Muscle layer of colon (tissue), 2 donors: Measurements from ENCODE around the gene UMPS.
"Not testable (repeated sequence)": the region's sequence is repeated elsewhere in the genome, so short reads cannot be mapped to it uniquely, and the experiment has no call there.

Experiments used
- H3K27ac ChIP-seq: one replicate; pipeline ENCODE4 v1.7.0; 2013; ENCODE audit warnings: low read depth, mild to moderate bottlenecking, low read length, moderate library complexity
- H3K27me3 ChIP-seq, 2 donors: one replicate each; pipeline ENCODE4 v1.7.0; 2013; ENCODE audit warnings: low read length in 2 of 2, mild to moderate bottlenecking in 2 of 2; ENCODE audit not compliant: insufficient read depth in 2 of 2, control insufficient read depth in 1 of 2
- H3K36me3 ChIP-seq: one replicate; pipeline ENCODE4 v1.7.0; 2013; ENCODE audit warnings: mild to moderate bottlenecking, low read length; ENCODE audit not compliant: insufficient read depth
- H3K4me1 ChIP-seq: one replicate; pipeline ENCODE4 v1.7.0; 2013; ENCODE audit warnings: mild to moderate bottlenecking, low read length; ENCODE audit not compliant: insufficient read depth
- H3K4me3 ChIP-seq, 2 donors: one replicate each; pipeline ENCODE4 v1.7.0; 2013; ENCODE audit warnings: low read length in 2 of 2, low read depth in 1 of 2, mild to moderate bottlenecking in 1 of 2, moderate library complexity in 1 of 2
- H3K9ac ChIP-seq: one replicate; pipeline ENCODE4 v1.7.0; 2013; ENCODE audit warnings: low read length
- H3K9me3 ChIP-seq: one replicate; pipeline ENCODE4 v1.7.0; 2013; ENCODE audit warnings: mild to moderate bottlenecking, low read length
- donor health status: abdominal sarcoma.
- donor health status: Adenocarcinoma of cecum.

Gene UMPS

GRCh38 chr3:124696006-124696405 is 34.2 kb upstream of the UMPS start:
- no peak overlapping the region for H3K4me3 ChIP-seq
- no peaks in the 10 kb centered on the region for H3K27me3 ChIP-seq
- H3K9ac ChIP-seq = no peak overlapping the region
- H3K36me3 ChIP-seq = no peaks in the 10 kb centered on the region
- H3K9me3 ChIP-seq = no peaks in the 10 kb centered on the region
- no peak overlapping the region for H3K27ac ChIP-seq
- H3K4me1 ChIP-seq = no peaks in the 10 kb centered on the region

GRCh38 chr3:124697302-124697701 is 33.0 kb upstream of the UMPS start:
- H3K27ac ChIP-seq = no peak overlapping the region

GRCh38 chr3:124698030-124698770 is 32.1 kb upstream of the UMPS start:
- no peaks in the 10 kb centered on the region for H3K4me1 ChIP-seq
- H3K9me3 ChIP-seq = no peaks in the 10 kb centered on the region
- no peak overlapping the region for H3K27ac ChIP-seq
- H3K9ac ChIP-seq = no peak overlapping the region
- no peaks in the 10 kb centered on the region for H3K36me3 ChIP-seq
- H3K4me3 ChIP-seq = no peak overlapping the region
- no peaks in the 10 kb centered on the region for H3K27me3 ChIP-seq

More at GRCh38 chr3:124697302-124697701, 33.0 kb upstream of the UMPS start:
- no peak overlapping the region for H3K9ac ChIP-seq
- H3K36me3 ChIP-seq = no peaks in the 10 kb centered on the region
- H3K4me3 ChIP-seq = no peak overlapping the region
- H3K27me3 ChIP-seq = no peaks in the 10 kb centered on the region
- no peaks in the 10 kb centered on the region for H3K9me3 ChIP-seq
- no peaks in the 10 kb centered on the region for H3K4me1 ChIP-seq

GRCh38 chr3:124699051-124699450 is 31.2 kb upstream of the UMPS start:
- H3K9ac ChIP-seq = no peak overlapping the region

GRCh38 chr3:124699686-124700396 is 30.4 kb upstream of the UMPS start:
- H3K4me3 ChIP-seq = no peak overlapping the region
- H3K27me3 ChIP-seq = no peaks in the 10 kb centered on the region
- H3K9me3 ChIP-seq = no peaks in the 10 kb centered on the region
- no peaks in the 10 kb centered on the region for H3K36me3 ChIP-seq
- no peak overlapping the region for H3K9ac ChIP-seq
- H3K27ac ChIP-seq = no peak overlapping the region
- no peaks in the 10 kb centered on the region for H3K4me1 ChIP-seq

More at GRCh38 chr3:124699051-124699450, 31.2 kb upstream of the UMPS start:
- no peak overlapping the region for H3K27ac ChIP-seq
- H3K27me3 ChIP-seq = no peaks in the 10 kb centered on the region
- no peaks in the 10 kb centered on the region for H3K36me3 ChIP-seq
- H3K4me1 ChIP-seq = no peaks in the 10 kb centered on the region
- no peaks in the 10 kb centered on the region for H3K9me3 ChIP-seq
- H3K4me3 ChIP-seq = no peak overlapping the region

GRCh38 chr3:124700880-124701684 is 29.2 kb upstream of the UMPS start:
- Histone ChIP-seq H3K9me3 (no peaks in the 10 kb centered on the region), H3K27ac (no peak overlapping the region), H3K4me1 (no peaks in the 10 kb centered on the region), H3K36me3 (no peaks in the 10 kb centered on the region), H3K27me3 (no peaks in the 10 kb centered on the region), H3K4me3 (no peak overlapping the region), H3K9ac (no peak overlapping the region)

- Histone ChIP-seq H3K4me3 (no peak overlapping the region), H3K9ac (no peak overlapping the region), H3K27me3 (no peaks in the 10 kb centered on the region), H3K9me3 (no peaks in the 10 kb centered on the region), H3K4me1 (no peaks in the 10 kb centered on the region), H3K36me3 (no peaks in the 10 kb centered on the region), H3K27ac (no peak overlapping the region)
Observed at GRCh38 chr3:124701687-124702086, 28.6 kb upstream of the UMPS start.

- H3K4me1 ChIP-seq = no peaks in the 10 kb centered on the region
Observed at GRCh38 chr3:124702950-124703349, 27.3 kb upstream of the UMPS start.

GRCh38 chr3:124705552-124705951 is 24.7 kb upstream of the UMPS start:
- no peaks in the 10 kb centered on the region for H3K27me3 ChIP-seq
- no peaks in the 10 kb centered on the region for H3K9me3 ChIP-seq
- no peak overlapping the region for H3K27ac ChIP-seq
- no peak overlapping the region for H3K4me3 ChIP-seq
- H3K9ac ChIP-seq = no peak overlapping the region
- H3K36me3 ChIP-seq = no peaks in the 10 kb centered on the region
- no peaks in the 10 kb centered on the region for H3K4me1 ChIP-seq

More at GRCh38 chr3:124702950-124703349, 27.3 kb upstream of the UMPS start:
- H3K9ac ChIP-seq = no peak overlapping the region
- H3K27ac ChIP-seq = no peak overlapping the region
- H3K4me3 ChIP-seq = no peak overlapping the region
- H3K9me3 ChIP-seq = no peaks in the 10 kb centered on the region
- no peaks in the 10 kb centered on the region for H3K27me3 ChIP-seq
- no peaks in the 10 kb centered on the region for H3K36me3 ChIP-seq

GRCh38 chr3:124707223-124707622 is 23.0 kb upstream of the UMPS start:
- H3K4me1 ChIP-seq, H3K9me3 ChIP-seq, H3K27me3 ChIP-seq, H3K9ac ChIP-seq, H3K36me3 ChIP-seq, H3K27ac ChIP-seq, H3K4me3 ChIP-seq: not testable (repeated sequence)

GRCh38 chr3:124707656-124708062 is 22.6 kb upstream of the UMPS start:
- H3K27me3 ChIP-seq = no peaks in the 10 kb centered on the region
- no peak overlapping the region for H3K27ac ChIP-seq
- no peaks in the 10 kb centered on the region for H3K4me1 ChIP-seq
- no peak overlapping the region for H3K9ac ChIP-seq
- no peaks in the 10 kb centered on the region for H3K36me3 ChIP-seq
- no peak overlapping the region for H3K4me3 ChIP-seq
- H3K9me3 ChIP-seq = no peaks in the 10 kb centered on the region
